KOPT-K1 (cell line): ENCODE measurements around the gene AFDN.

Experiments
- H3K27ac ChIP-seq: fragments of 200-600 bp; sonication (generic); 2 replicates; pipeline ENCODE4 v1.5.1; 2016; ENCODE audit warnings: antibody characterized with exemption, mild to moderate bottlenecking, low read depth, low read length; ENCODE audit not compliant: poor library complexity, severe bottlenecking
- H3K36me3 ChIP-seq: fragments of 200-600 bp; sonication (generic); 2 replicates; pipeline ENCODE4 v1.5.1; 2017; ENCODE audit warnings: antibody characterized with exemption, mild to moderate bottlenecking, low read length, moderate library complexity; ENCODE audit not compliant: insufficient read depth
- H3K9me3 ChIP-seq: fragments of 200-600 bp; sonication (generic); 2 replicates; pipeline ENCODE4 v1.5.1; 2017; ENCODE audit warnings: antibody characterized with exemption, low read length, mild to moderate bottlenecking; ENCODE audit not compliant: insufficient read depth, poor library complexity, severe bottlenecking

Gene AFDN

GRCh38 chr6:167840526-167841179, 13.9 kb downstream of the AFDN start:
- H3K27ac ChIP-seq = no peak overlapping the region
- no peaks in the 10 kb centered on the region for H3K9me3 ChIP-seq
- H3K36me3 ChIP-seq = no peaks in the 10 kb centered on the region

- Histone ChIP-seq H3K36me3 (no peaks in the 10 kb centered on the region), H3K27ac (no peak overlapping the region), H3K9me3 (no peaks in the 10 kb centered on the region)
Observed at GRCh38 chr6:167841981-167842380, 15.3 kb downstream of the AFDN start.

GRCh38 chr6:167842457-167842856, 15.7 kb downstream of the AFDN start:
- Histone ChIP-seq H3K36me3 (no peaks in the 10 kb centered on the region), H3K9me3 (no peaks in the 10 kb centered on the region), H3K27ac (no peak overlapping the region)

GRCh38 chr6:167843023-167843422, 16.3 kb downstream of the AFDN start:
- Histone ChIP-seq H3K36me3 (no peaks in the 10 kb centered on the region), H3K9me3 (no peaks in the 10 kb centered on the region), H3K27ac (no peak overlapping the region)

GRCh38 chr6:167845856-167846255, 19.1 kb downstream of the AFDN start:
- H3K27ac ChIP-seq = no peak overlapping the region
- H3K9me3 ChIP-seq = no peaks in the 10 kb centered on the region
- H3K36me3 ChIP-seq = no peaks in the 10 kb centered on the region

- Histone ChIP-seq H3K9me3 (no peaks in the 10 kb centered on the region), H3K27ac (no peak overlapping the region), H3K36me3 (no peaks in the 10 kb centered on the region)
Observed at GRCh38 chr6:167846997-167847606, 20.4 kb downstream of the AFDN start.

GRCh38 chr6:167847936-167848335, 21.2 kb downstream of the AFDN start:
- Histone ChIP-seq H3K27ac (no peak overlapping the region), H3K9me3 (no peaks in the 10 kb centered on the region), H3K36me3 (no peaks in the 10 kb centered on the region)

GRCh38 chr6:167848783-167849182, 22.1 kb downstream of the AFDN start:
- no peak overlapping the region for H3K27ac ChIP-seq
- H3K36me3 ChIP-seq = no peaks in the 10 kb centered on the region
- H3K9me3 ChIP-seq = no peaks in the 10 kb centered on the region

GRCh38 chr6:167849846-167850459, 23.2 kb downstream of the AFDN start:
- Histone ChIP-seq H3K27ac (no peak overlapping the region), H3K36me3 (no peaks in the 10 kb centered on the region), H3K9me3 (no peaks in the 10 kb centered on the region)

- Histone ChIP-seq H3K36me3 (no peaks in the 10 kb centered on the region), H3K9me3 (no peaks in the 10 kb centered on the region), H3K27ac (no peak overlapping the region)
Observed at GRCh38 chr6:167850782-167851181, 24.1 kb downstream of the AFDN start.

GRCh38 chr6:167851370-167851952, 24.8 kb downstream of the AFDN start:
- no peaks in the 10 kb centered on the region for H3K36me3 ChIP-seq
- H3K27ac ChIP-seq = no peak overlapping the region
- H3K9me3 ChIP-seq = no peaks in the 10 kb centered on the region

GRCh38 chr6:167855825-167856425, 29.2 kb downstream of the AFDN start:
- no peaks in the 10 kb centered on the region for H3K9me3 ChIP-seq
- no peaks in the 10 kb centered on the region for H3K36me3 ChIP-seq
- no peak overlapping the region for H3K27ac ChIP-seq

GRCh38 chr6:167856474-167856873, 29.8 kb downstream of the AFDN start:
- H3K27ac ChIP-seq = no peak overlapping the region
- H3K9me3 ChIP-seq = no peaks in the 10 kb centered on the region
- H3K36me3 ChIP-seq = no peaks in the 10 kb centered on the region

GRCh38 chr6:167856999-167857660, 30.4 kb downstream of the AFDN start:
- Histone ChIP-seq H3K9me3 (no peaks in the 10 kb centered on the region), H3K36me3 (no peaks in the 10 kb centered on the region), H3K27ac (no peak overlapping the region)

- Histone ChIP-seq H3K9me3 (no peaks in the 10 kb centered on the region), H3K27ac (no peak overlapping the region), H3K36me3 (no peaks in the 10 kb centered on the region)
Observed at GRCh38 chr6:167858086-167858591, 31.4 kb downstream of the AFDN start.
